HepG2 (cell line): Measurements from ENCODE around the gene METAP1D. TPM values are rescaled to one million over a fixed set of nuclear protein-coding genes. Genes with fewer than 3 reads are reported as not detected.

ENCODE experiments used
- GRHL1 ChIP-seq: sonication (generic); formaldehyde crosslinking; conservative IDR thresholded peaks from 2 replicates; pipeline ENCODE4 v1.8.0; 2022; ENCODE audit warnings: missing genetic modification reagents
- HNF1A ChIP-seq, 2 experiments: sonication (generic) in 1 of 2; formaldehyde crosslinking in 1 of 2; IDR thresholded peaks; 2 replicates each; pipeline versions ENCODE4 v1.4.0 to v1.6.1; 2016 to 2020; ENCODE audit warnings: borderline replicate concordance in 1 of 2, low read depth in 1 of 2, mild to moderate bottlenecking in 1 of 2, missing genetic modification reagents in 1 of 2
- KMT2A ChIP-seq: sonication (generic); formaldehyde crosslinking; IDR thresholded peaks from 2 replicates; pipeline ENCODE4 v1.4.0; 2020; ENCODE audit warnings: missing genetic modification reagents
- MTF2 ChIP-seq: sonication (generic); formaldehyde crosslinking; IDR thresholded peaks from 2 replicates; pipeline ENCODE4 v1.5.0; 2020; ENCODE audit warnings: missing genetic modification reagents, borderline replicate concordance
- NFYC ChIP-seq: IDR thresholded peaks from 2 replicates; pipeline ENCODE4 v1.6.1; 2016; ENCODE audit warnings: missing genetic modification reagents, missing compliant biosample characterization
- SNAI1 ChIP-seq: sonication (generic); formaldehyde crosslinking; IDR thresholded peaks from 2 replicates; pipeline ENCODE4 v1.5.0; 2020; ENCODE audit warnings: mild to moderate bottlenecking, missing genetic modification reagents, borderline replicate concordance
- SOX13 ChIP-seq, 3 experiments: fragments of 450-650 bp in 1 of 3; sonication (generic) in 1 of 3; formaldehyde crosslinking in 1 of 3; IDR thresholded peaks in 2 of 3; conservative IDR thresholded peaks in 1 of 3; 2 replicates each; pipeline versions ENCODE4 v1.5.0 to v1.6.1; 2016 to 2020; ENCODE audit warnings: antibody characterized with exemption in 1 of 3, mild to moderate bottlenecking in 1 of 3, missing compliant biosample characterization in 1 of 3, missing genetic modification reagents in 1 of 3, moderate library complexity in 1 of 3
- TBX2 ChIP-seq: sonication (generic); formaldehyde crosslinking; IDR thresholded peaks from 2 replicates; pipeline ENCODE4 v1.5.0; 2020; ENCODE audit warnings: missing genetic modification reagents, mild to moderate bottlenecking, borderline replicate concordance
- ZNF451 ChIP-seq: sonication (generic); formaldehyde crosslinking; IDR thresholded peaks from 2 replicates; pipeline ENCODE4 v1.5.0; 2020; ENCODE audit warnings: mild to moderate bottlenecking, missing genetic modification reagents
- polyA plus RNA-seq, 8 experiments: library from polyadenylated mRNA; depleted of rRNA in 3 of 8; stranded (reverse) in 7 of 8; unstranded in 1 of 8; fragments of >200 nt; fragmentation: Illumina TruSeq in 4 of 8; extraction: Trizol in 4 of 8; gene quantifications; 2 replicates each; pipeline versions ENCODE4 v1.2.1 to v1.2.3, GENCODE V29; 2011 to 2016; ENCODE audit warnings: low read depth in 4 of 8, missing spikeins in 1 of 8, mixed read lengths in 1 of 8; ENCODE audit not compliant: insufficient read depth in 1 of 8
- total RNA-seq, 5 experiments: library from RNA; depleted of rRNA; stranded (reverse); fragments of >200 nt; fragmentation: Illumina TruSeq; extraction: Trizol; gene quantifications; 2 replicates each; pipeline ENCODE4 v1.2.3, GENCODE V29; 2016; ENCODE audit warnings: low read depth in 1 of 5
- TF ChIP-seq, protein P1 (sequence below): sonication (generic); formaldehyde crosslinking; IDR thresholded peaks from 2 replicates; pipeline ENCODE4 v1.4.0; 2020; ENCODE audit warnings: missing genetic modification reagents, low read depth, mild to moderate bottlenecking, borderline replicate concordance
- TF ChIP-seq, protein P2 (sequence below): sonication (generic); formaldehyde crosslinking; IDR thresholded peaks from 2 replicates; pipeline ENCODE4 v1.8.1; 2022; ENCODE audit warnings: low read depth, mild to moderate bottlenecking, missing genetic modification reagents
- TF ChIP-seq, protein P3 (sequence below): sonication (generic); formaldehyde crosslinking; IDR thresholded peaks from 2 replicates; pipeline ENCODE4 v1.8.1; 2023; ENCODE audit warnings: mild to moderate bottlenecking, moderate library complexity, missing genetic modification reagents

METAP1D gene
- total and polyA plus RNA-seq, 2 of the 13 experiments (the other 11 are each of a cell fraction or from before 2014, with no cell fraction given) = 14.7 to 21.6 TPM

DNA sequence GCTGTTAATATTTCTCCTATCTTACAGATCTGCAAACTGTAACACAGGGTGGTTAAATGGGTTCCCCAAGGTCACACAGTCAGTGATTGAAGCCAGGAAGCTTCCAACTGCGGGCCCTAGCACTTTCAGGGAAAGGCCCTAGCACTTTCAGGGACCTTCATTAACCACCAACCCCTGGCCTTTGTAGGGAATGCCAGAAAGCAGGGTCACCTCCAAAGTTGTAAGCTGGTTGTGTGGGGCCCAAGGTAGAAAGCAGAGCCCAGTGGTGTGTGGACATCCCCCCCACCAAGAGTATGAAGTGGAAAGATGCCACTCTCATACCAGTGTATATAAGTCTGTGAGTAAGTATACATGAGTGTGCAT is 98.5 kb downstream of the METAP1D start (continued):
- TF ChIP-seq SOX13 (IDR thresholded peaks at IDR 0.05) (no peak), SOX13 (CRISPR knock-in tag; conservative IDR thresholded peaks at IDR 0.05 in 1 of 2, IDR thresholded peaks at IDR 0.05 in 1 of 2) (0 out of 4 replicates have a peak, but pooled peaks of 1 of the 2 experiments have one; percentile 7), TBX2 (CRISPR knock-in tag) (0 out of 2 replicates have a peak, but pooled peaks have one; percentile 25), SNAI1 (CRISPR knock-in tag) (no peak), ZNF451 (CRISPR knock-in tag) (no peak), NFYC (CRISPR knock-in tag) (no peak), MTF2 (CRISPR knock-in tag) (0 out of 2 replicates have a peak, but pooled peaks have one; percentile 18), HNF1A (IDR thresholded peaks at IDR 0.05; ENCODE audit: low read depth) (no peak), HNF1A (CRISPR knock-in tag; IDR thresholded peaks at IDR 0.05; ENCODE audit: borderline replicate concordance) (0 out of 2 replicates have a peak, but pooled peaks have one; percentile 12), KMT2A (CRISPR knock-in tag) (no peak), GRHL1 (CRISPR knock-in tag) (no peak; the same call in 1 of the 2 replicates)
- TF ChIP-seq, protein P1, sequence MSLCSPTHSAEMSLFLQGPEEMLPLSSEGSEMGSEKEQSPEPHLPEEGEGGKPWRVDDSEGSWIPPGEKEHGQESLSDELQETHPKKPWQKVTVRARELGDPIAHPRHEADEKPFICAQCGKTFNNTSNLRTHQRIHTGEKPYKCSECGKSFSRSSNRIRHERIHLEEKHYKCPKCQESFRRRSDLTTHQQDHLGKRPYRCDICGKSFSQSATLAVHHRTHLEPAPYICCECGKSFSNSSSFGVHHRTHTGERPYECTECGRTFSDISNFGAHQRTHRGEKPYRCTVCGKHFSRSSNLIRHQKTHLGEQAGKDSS (CRISPR knock-in tag) = no peak
- TF ChIP-seq, protein P2, sequence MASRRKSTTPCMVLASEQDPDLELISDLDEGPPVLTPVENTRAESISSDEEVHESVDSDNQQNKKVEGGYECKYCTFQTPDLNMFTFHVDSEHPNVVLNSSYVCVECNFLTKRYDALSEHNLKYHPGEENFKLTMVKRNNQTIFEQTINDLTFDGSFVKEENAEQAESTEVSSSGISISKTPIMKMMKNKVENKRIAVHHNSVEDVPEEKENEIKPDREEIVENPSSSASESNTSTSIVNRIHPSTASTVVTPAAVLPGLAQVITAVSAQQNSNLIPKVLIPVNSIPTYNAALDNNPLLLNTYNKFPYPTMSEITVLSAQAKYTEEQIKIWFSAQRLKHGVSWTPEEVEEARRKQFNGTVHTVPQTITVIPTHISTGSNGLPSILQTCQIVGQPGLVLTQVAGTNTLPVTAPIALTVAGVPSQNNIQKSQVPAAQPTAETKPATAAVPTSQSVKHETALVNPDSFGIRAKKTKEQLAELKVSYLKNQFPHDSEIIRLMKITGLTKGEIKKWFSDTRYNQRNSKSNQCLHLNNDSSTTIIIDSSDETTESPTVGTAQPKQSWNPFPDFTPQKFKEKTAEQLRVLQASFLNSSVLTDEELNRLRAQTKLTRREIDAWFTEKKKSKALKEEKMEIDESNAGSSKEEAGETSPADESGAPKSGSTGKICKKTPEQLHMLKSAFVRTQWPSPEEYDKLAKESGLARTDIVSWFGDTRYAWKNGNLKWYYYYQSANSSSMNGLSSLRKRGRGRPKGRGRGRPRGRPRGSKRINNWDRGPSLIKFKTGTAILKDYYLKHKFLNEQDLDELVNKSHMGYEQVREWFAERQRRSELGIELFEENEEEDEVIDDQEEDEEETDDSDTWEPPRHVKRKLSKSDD (CRISPR knock-in tag) = 0 out of 2 replicates have a peak, but pooled peaks have one; percentile 56
- TF ChIP-seq, protein P3, sequence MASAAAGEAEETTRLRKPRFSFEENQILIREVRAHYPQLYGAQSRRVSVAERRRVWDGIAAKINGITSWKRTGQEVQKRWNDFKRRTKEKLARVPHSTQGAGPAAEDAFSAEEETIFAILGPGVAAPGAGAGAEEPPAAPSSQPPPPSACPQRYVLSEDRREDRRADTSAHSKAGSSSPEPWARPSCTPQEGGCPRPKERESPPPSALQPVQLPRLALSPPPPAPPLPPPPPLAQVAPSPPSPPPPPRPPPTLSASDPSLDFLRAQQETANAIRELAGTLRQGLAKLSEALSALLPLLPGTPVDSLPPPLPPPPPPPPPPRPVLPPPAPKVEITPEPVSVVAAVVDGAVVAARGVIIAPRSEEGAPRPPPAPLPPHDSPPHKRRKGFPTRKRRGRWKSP (CRISPR knock-in tag) = 0 out of 2 replicates have a peak, but pooled peaks have one; percentile 7
